ENCODE results near the gene ANKRD44.

- TF ChIP-seq CTCF (IDR thresholded peaks at IDR 0.05 in 4 of 5, conservative IDR thresholded peaks at IDR 0.05 in 1 of 5) (no peak), POLR2A (IDR thresholded peaks at IDR 0.05) (no peak)
Observed at GRCh38 chr2:196995757-196996314, 314.7 kb downstream of the ANKRD44 start.

Data from gastrocnemius medialis (tissue), 4 donors.